K562 (cell line): ENCODE results near the gene NDUFS3. TPM values are rescaled to one million over a fixed set of nuclear protein-coding genes. Genes with fewer than 3 reads are reported as not detected.

Experiments used
- ARNT ChIP-seq, 2 experiments: fragments of 450-650 bp; IDR thresholded peaks; 2 replicates each; pipeline ENCODE4 v1.6.1; 2016; ENCODE audit warnings: mild to moderate bottlenecking in 1 of 2
- CBX5 ChIP-seq: IDR thresholded peaks from 2 replicates; pipeline ENCODE4 v1.6.1; 2014; ENCODE audit warnings: low read depth, borderline replicate concordance
- CTBP1 ChIP-seq: fragments of 450-650 bp; IDR thresholded peaks from 2 replicates; pipeline ENCODE4 v1.6.1; 2016; ENCODE audit warnings: borderline replicate concordance
- E2F4 ChIP-seq: sonication (generic); formaldehyde crosslinking; IDR thresholded peaks from 2 replicates; pipeline ENCODE4 v1.8.0; 2022; ENCODE audit warnings: mild to moderate bottlenecking, low read depth, missing genetic modification reagents
- EZH2 ChIP-seq: IDR thresholded peaks from 2 replicates; pipeline ENCODE4 v1.6.1; 2012; ENCODE audit warnings: low read depth, mild to moderate bottlenecking, inconsistent platforms, low read length, borderline replicate concordance
- FIP1L1 ChIP-seq: fragments of 200-400 bp; formaldehyde crosslinking; IDR thresholded peaks from 2 replicates; pipeline ENCODE4 v1.6.1; 2018; ENCODE audit warnings: mild to moderate bottlenecking, low read depth, low read length; ENCODE audit not compliant: poor library complexity, severe bottlenecking
- FOXJ2 ChIP-seq: fragments of 200-800 bp; sonication (Bioruptor generic); IDR thresholded peaks from 2 replicates; pipeline ENCODE4 v1.6.1; 2016; ENCODE audit warnings: missing genetic modification characterization, missing compliant biosample characterization
- HLTF ChIP-seq: fragments of 450-650 bp; IDR thresholded peaks from 2 replicates; pipeline ENCODE4 v1.6.1; 2016
- NFIC ChIP-seq: fragments of 450-650 bp; IDR thresholded peaks from 2 replicates; pipeline ENCODE4 v1.6.1; 2017; ENCODE audit warnings: mild to moderate bottlenecking, inconsistent platforms
- POLR2AphosphoS5 ChIP-seq: IDR thresholded peaks from 2 replicates; pipeline ENCODE4 v1.6.1; 2011; ENCODE audit warnings: mild to moderate bottlenecking, low read depth, low read length, moderate library complexity; ENCODE audit not compliant: control insufficient read depth, insufficient read depth
- PPARD ChIP-seq: fragments of 250-450 bp; sonication (Bioruptor Pico); IDR thresholded peaks from 2 replicates; pipeline ENCODE4 v1.8.0; 2022; ENCODE audit warnings: inconsistent platforms, mild to moderate bottlenecking, moderate library complexity
- PTTG1 ChIP-seq: fragments of 450-650 bp; IDR thresholded peaks from 2 replicates; pipeline ENCODE4 v1.6.1; 2016; ENCODE audit warnings: low read depth, mild to moderate bottlenecking, missing genetic modification characterization, missing compliant biosample characterization
- STAT5B ChIP-seq: fragments of 250-450 bp; sonication (Bioruptor Pico); IDR thresholded peaks from 2 replicates; pipeline ENCODE4 v1.8.0; 2021; ENCODE audit warnings: mild to moderate bottlenecking, inconsistent platforms
- TCF7 ChIP-seq: sonication (generic); IDR thresholded peaks from 2 replicates; pipeline ENCODE4 v1.6.1; 2016; ENCODE audit warnings: antibody characterized with exemption, borderline replicate concordance
- TEAD1 ChIP-seq, 2 experiments: fragments of 450-650 bp in 1 of 2; sonication (generic) in 1 of 2; formaldehyde crosslinking; IDR thresholded peaks; 2 replicates each; pipeline versions ENCODE4 v1.4.0 to v1.8.0; 2020 to 2022; ENCODE audit warnings: mild to moderate bottlenecking in 2 of 2, missing genetic modification reagents in 1 of 2
- YBX1 ChIP-seq: fragments of 450-650 bp; IDR thresholded peaks from 2 replicates; pipeline ENCODE4 v1.7.1; 2016; ENCODE audit warnings: mild to moderate bottlenecking
- ZBTB26 ChIP-seq: fragments of 450-650 bp; formaldehyde crosslinking; IDR thresholded peaks from 2 replicates; pipeline ENCODE4 v1.4.0; 2022; ENCODE audit warnings: missing genetic modification characterization
- ZBTB7A ChIP-seq: IDR thresholded peaks from 2 replicates; pipeline ENCODE4 v1.6.1; 2011; ENCODE audit warnings: low read depth, mild to moderate bottlenecking, low read length, moderate library complexity, borderline replicate concordance; ENCODE audit not compliant: control insufficient read depth
- ZC3H4 ChIP-seq: sonication (generic); formaldehyde crosslinking; IDR thresholded peaks from 2 replicates; pipeline ENCODE4 v1.9.0; 2021; ENCODE audit warnings: missing genetic modification reagents, borderline replicate concordance
- ZC3H8 ChIP-seq: fragments of 450-650 bp; IDR thresholded peaks from 2 replicates; pipeline ENCODE4 v1.6.1; 2017
- ZNF232 ChIP-seq: sonication (generic); formaldehyde crosslinking; IDR thresholded peaks from 2 replicates; pipeline ENCODE4 v1.8.0; 2022; ENCODE audit warnings: mild to moderate bottlenecking, missing genetic modification reagents
- ZNF57 ChIP-seq: fragments of 450-650 bp; formaldehyde crosslinking; IDR thresholded peaks from 2 replicates; pipeline ENCODE4 v1.4.0; 2020; ENCODE audit warnings: mild to moderate bottlenecking, moderate library complexity
- polyA plus RNA-seq, 8 experiments: library from polyadenylated mRNA; depleted of rRNA in 4 of 8; stranded (reverse) in 5 of 8; unstranded in 3 of 8; fragments of >200 nt; fragmentation: Nextera tagmentation in 2 of 8; fragmentation: Illumina TruSeq in 1 of 8; extraction: Ambion mirVana in 2 of 8; extraction: Trizol in 1 of 8; gene quantifications; 2 replicates each; pipeline versions ENCODE4 v1.2.1 to v1.2.3, GENCODE V29; 2011 to 2014; ENCODE audit warnings: inconsistent platforms in 1 of 8, missing spikeins in 1 of 8
- total RNA-seq, 7 experiments: library from RNA; depleted of rRNA in 6 of 7; stranded (reverse); fragments of >200 nt in 6 of 7; fragmentation: Illumina TruSeq in 2 of 7; extraction: Trizol in 2 of 7; gene quantifications; 2 replicates each; pipeline versions ENCODE4 v1.2.1 to v1.2.3, GENCODE V29; 2011 to 2021; ENCODE audit warnings: low replicate concordance in 1 of 7
- TF ChIP-seq, protein P1 (sequence below): sonication (generic); formaldehyde crosslinking; IDR thresholded peaks from 2 replicates; pipeline ENCODE4 v1.8.0; 2023; ENCODE audit warnings: mild to moderate bottlenecking, missing genetic modification reagents
- TF ChIP-seq, protein P2 (sequence below): fragments of 250-450 bp; sonication (Bioruptor Pico); IDR thresholded peaks from 2 replicates; pipeline ENCODE4 v1.8.0; 2021; ENCODE audit warnings: mild to moderate bottlenecking, moderate library complexity

The NDUFS3 gene
- total and polyA plus RNA-seq, 9 of the 15 experiments (the other 6 are each of a cell fraction or from before 2014, with no cell fraction given) = 38.7 to 341 (median 194) TPM

DNA sequence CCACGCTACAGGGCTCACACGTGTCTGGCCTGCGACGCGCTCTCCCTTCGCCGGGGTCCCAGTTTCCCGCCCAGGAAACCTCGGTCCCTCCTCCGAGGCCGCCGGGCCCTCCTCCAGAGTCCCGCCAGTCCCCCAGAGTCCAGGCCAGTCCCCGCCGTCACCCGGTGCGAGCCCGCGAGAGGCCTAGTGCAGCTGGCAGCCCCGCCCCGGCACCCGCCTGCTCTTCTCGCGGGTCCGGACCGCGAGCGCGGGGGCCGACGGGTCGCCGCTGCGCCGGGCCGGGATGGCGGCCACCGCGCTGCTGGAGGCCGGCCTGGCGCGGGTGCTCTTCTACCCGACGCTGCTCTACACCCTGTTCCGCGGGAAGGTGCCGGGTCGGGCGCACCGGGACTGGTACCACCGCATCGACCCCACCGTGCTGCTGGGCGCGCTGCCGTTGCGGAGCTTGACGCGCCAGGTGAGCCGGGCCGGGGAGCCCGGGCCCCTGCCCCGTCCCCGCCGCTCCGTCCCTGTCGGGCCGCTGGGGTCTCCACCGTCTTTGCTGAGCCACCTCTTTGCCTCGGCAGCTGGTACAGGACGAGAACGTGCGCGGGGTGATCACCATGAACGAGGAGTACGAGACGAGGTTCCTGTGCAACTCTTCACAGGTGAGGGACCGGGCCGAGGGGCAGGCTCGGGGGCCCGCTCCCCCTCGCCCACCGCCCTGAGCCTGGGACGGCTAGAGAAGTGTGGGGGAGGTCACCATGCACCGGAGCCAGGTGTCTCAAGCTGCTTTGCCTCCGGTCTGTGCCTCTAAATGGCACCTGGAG lies 13.3 kb upstream of the NDUFS3 start, which contains the start of gene PTPMT1 (continued):
- no peak for TF ChIP-seq STAT5B
- no peak for TF ChIP-seq CBX5
- TF ChIP-seq NFIC = peak; percentile 26
- peak in 1 of 2 experiments; percentile 44; a peak in 1 of 4 replicates for TF ChIP-seq TEAD1 (CRISPR knock-in tag; IDR thresholded peaks at IDR 0.05)
- TF ChIP-seq, protein P1, sequence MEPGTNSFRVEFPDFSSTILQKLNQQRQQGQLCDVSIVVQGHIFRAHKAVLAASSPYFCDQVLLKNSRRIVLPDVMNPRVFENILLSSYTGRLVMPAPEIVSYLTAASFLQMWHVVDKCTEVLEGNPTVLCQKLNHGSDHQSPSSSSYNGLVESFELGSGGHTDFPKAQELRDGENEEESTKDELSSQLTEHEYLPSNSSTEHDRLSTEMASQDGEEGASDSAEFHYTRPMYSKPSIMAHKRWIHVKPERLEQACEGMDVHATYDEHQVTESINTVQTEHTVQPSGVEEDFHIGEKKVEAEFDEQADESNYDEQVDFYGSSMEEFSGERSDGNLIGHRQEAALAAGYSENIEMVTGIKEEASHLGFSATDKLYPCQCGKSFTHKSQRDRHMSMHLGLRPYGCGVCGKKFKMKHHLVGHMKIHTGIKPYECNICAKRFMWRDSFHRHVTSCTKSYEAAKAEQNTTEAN (CRISPR knock-in tag) = no peak
- no peak for TF ChIP-seq PPARD (CRISPR knock-in tag)
- no peak for TF ChIP-seq ZC3H8
- no peak for TF ChIP-seq ZBTB26
- TF ChIP-seq, protein P2, sequence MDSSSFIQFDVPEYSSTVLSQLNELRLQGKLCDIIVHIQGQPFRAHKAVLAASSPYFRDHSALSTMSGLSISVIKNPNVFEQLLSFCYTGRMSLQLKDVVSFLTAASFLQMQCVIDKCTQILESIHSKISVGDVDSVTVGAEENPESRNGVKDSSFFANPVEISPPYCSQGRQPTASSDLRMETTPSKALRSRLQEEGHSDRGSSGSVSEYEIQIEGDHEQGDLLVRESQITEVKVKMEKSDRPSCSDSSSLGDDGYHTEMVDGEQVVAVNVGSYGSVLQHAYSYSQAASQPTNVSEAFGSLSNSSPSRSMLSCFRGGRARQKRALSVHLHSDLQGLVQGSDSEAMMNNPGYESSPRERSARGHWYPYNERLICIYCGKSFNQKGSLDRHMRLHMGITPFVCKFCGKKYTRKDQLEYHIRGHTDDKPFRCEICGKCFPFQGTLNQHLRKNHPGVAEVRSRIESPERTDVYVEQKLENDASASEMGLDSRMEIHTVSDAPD (CRISPR knock-in tag) = no peak
- TF ChIP-seq E2F4 (CRISPR knock-in tag) = no peak
- no peak for TF ChIP-seq HLTF
- TF ChIP-seq FIP1L1 = no peak
- no peak for TF ChIP-seq FOXJ2 (tag)
- TF ChIP-seq POLR2AphosphoS5 = peak; percentile 73
- TF ChIP-seq EZH2 = no peak
- TF ChIP-seq ARNT (IDR thresholded peaks at IDR 0.05) = no peak
- TF ChIP-seq ZC3H4 (CRISPR knock-in tag) = no peak; the same call in 1 of the 2 replicates
- TF ChIP-seq TCF7 = no peak
- TF ChIP-seq ZNF232 = no peak; the same call in 1 of the 2 replicates
- TF ChIP-seq PTTG1 (tag) = no peak
- peak; percentile 65; the same call in 1 of the 2 replicates for TF ChIP-seq ZBTB7A
- TF ChIP-seq YBX1 = no peak
- no peak for TF ChIP-seq ZNF57 (CRISPR knock-in tag)
- 0 out of 2 replicates have a peak, but pooled peaks have one; percentile 53 for TF ChIP-seq CTBP1
